HepG2 (cell line): ENCODE results near the gene IFRD1. TPM values are rescaled to one million over a fixed set of nuclear protein-coding genes. Genes with fewer than 3 reads are reported as not detected.

ENCODE experiments used
- HDAC2 ChIP-seq: sonication (generic); formaldehyde crosslinking; IDR thresholded peaks from 2 replicates; pipeline ENCODE4 v1.4.0; 2020; ENCODE audit warnings: missing genetic modification reagents
- KLF16 ChIP-seq, 2 experiments: sonication (generic) in 1 of 2; formaldehyde crosslinking in 1 of 2; IDR thresholded peaks; 2 replicates each; pipeline versions ENCODE4 v1.6.1 to v1.8.0; 2016 to 2023; ENCODE audit warnings: missing genetic modification reagents in 2 of 2, missing compliant biosample characterization in 1 of 2
- KMT2A ChIP-seq: sonication (generic); formaldehyde crosslinking; IDR thresholded peaks from 2 replicates; pipeline ENCODE4 v1.4.0; 2020; ENCODE audit warnings: missing genetic modification reagents
- MAZ ChIP-seq, 2 experiments: sonication (generic) in 1 of 2; formaldehyde crosslinking in 1 of 2; IDR thresholded peaks; 2 replicates each; pipeline versions ENCODE4 v1.5.0 to v1.6.1; 2012 to 2020; ENCODE audit warnings: low read depth in 2 of 2, mild to moderate bottlenecking in 2 of 2, borderline replicate concordance in 1 of 2, improper control_type of control experiment in 1 of 2, low read length in 1 of 2, missing genetic modification reagents in 1 of 2, moderate library complexity in 1 of 2
- MXI1 ChIP-seq: IDR thresholded peaks from 3 replicates; pipeline ENCODE4 v1.6.1; 2012; ENCODE audit warnings: low read depth, low read length, inconsistent platforms, borderline replicate concordance
- MZF1 ChIP-seq: sonication (generic); formaldehyde crosslinking; IDR thresholded peaks from 2 replicates; pipeline ENCODE4 v1.8.1; 2023; ENCODE audit warnings: mild to moderate bottlenecking, missing genetic modification reagents, borderline replicate concordance
- SOX13 ChIP-seq, 3 experiments: fragments of 450-650 bp in 1 of 3; sonication (generic) in 1 of 3; formaldehyde crosslinking in 1 of 3; IDR thresholded peaks in 2 of 3; conservative IDR thresholded peaks in 1 of 3; 2 replicates each; pipeline versions ENCODE4 v1.5.0 to v1.6.1; 2016 to 2020; ENCODE audit warnings: antibody characterized with exemption in 1 of 3, mild to moderate bottlenecking in 1 of 3, missing compliant biosample characterization in 1 of 3, missing genetic modification reagents in 1 of 3, moderate library complexity in 1 of 3
- ZNF274 ChIP-seq: sonication (generic); formaldehyde crosslinking; IDR thresholded peaks from 2 replicates; pipeline ENCODE4 v1.5.1; 2020; ENCODE audit warnings: mild to moderate bottlenecking, missing genetic modification reagents
- polyA plus RNA-seq, 8 experiments: library from polyadenylated mRNA; depleted of rRNA in 3 of 8; stranded (reverse) in 7 of 8; unstranded in 1 of 8; fragments of >200 nt; fragmentation: Illumina TruSeq in 4 of 8; extraction: Trizol in 4 of 8; gene quantifications; 2 replicates each; pipeline versions ENCODE4 v1.2.1 to v1.2.3, GENCODE V29; 2011 to 2016; ENCODE audit warnings: low read depth in 4 of 8, missing spikeins in 1 of 8, mixed read lengths in 1 of 8; ENCODE audit not compliant: insufficient read depth in 1 of 8
- total RNA-seq, 5 experiments: library from RNA; depleted of rRNA; stranded (reverse); fragments of >200 nt; fragmentation: Illumina TruSeq; extraction: Trizol; gene quantifications; 2 replicates each; pipeline ENCODE4 v1.2.3, GENCODE V29; 2016; ENCODE audit warnings: low read depth in 1 of 5
- TF ChIP-seq, protein P1 (sequence below): sonication (generic); formaldehyde crosslinking; IDR thresholded peaks from 2 replicates; pipeline ENCODE4 v1.5.0; 2020; ENCODE audit warnings: mild to moderate bottlenecking, missing genetic modification reagents, borderline replicate concordance
- TF ChIP-seq, protein P2 (sequence below): sonication (generic); formaldehyde crosslinking; IDR thresholded peaks from 2 replicates; pipeline ENCODE4 v1.4.0; 2020; ENCODE audit warnings: missing genetic modification reagents
- TF ChIP-seq, protein P3 (sequence below): sonication (generic); formaldehyde crosslinking; IDR thresholded peaks from 2 replicates; pipeline ENCODE4 v1.9.0; 2022; ENCODE audit warnings: missing genetic modification reagents, mild to moderate bottlenecking, borderline replicate concordance
- TF ChIP-seq, protein P4 (sequence below): sonication (generic); formaldehyde crosslinking; IDR thresholded peaks from 2 replicates; pipeline ENCODE4 v1.9.0; 2021; ENCODE audit warnings: mild to moderate bottlenecking, missing genetic modification reagents

The IFRD1 gene
- total and polyA plus RNA-seq, 2 of the 13 experiments (the other 11 are each of a cell fraction or from before 2014, with no cell fraction given) = 50.9 to 55.5 TPM

DNA sequence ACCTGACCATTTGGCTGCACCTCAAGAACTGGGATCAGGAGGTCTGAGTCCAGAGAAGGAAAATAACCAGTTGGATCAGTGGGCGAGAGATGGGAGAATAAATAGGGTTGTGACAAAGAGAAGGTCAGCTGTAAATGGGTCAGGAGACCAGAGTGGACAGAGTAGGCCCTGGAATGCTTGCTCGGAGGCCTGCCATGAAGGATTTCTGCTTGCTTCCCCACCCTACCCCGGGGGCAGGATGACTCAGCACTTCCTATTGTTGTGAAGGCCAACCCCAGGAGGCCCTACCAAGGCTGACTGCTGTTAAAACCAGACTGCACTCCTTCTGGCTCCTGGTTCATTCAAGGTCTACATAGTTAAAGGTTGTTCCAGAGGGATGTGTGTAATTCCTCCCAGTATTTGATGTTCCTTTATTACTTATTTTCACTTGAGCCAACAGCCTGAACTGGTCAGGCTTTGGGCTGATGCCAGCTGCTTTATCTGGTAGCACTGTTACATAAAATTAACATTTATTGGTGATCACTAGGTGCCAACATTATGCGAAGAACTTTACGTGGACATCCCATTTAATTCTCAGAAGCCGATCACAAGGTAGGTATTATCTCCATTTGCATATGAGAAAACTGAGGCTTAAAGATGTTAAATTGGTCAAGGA, 27.3 kb upstream of the IFRD1 start (continued):
- TF ChIP-seq ZNF274 (CRISPR knock-in tag) (no peak), MAZ (IDR thresholded peaks at IDR 0.05; ENCODE audit: borderline replicate concordance, low read depth, low read length) (peak; percentile 56; the same call in 1 of the 2 replicates), MAZ (CRISPR knock-in tag; IDR thresholded peaks at IDR 0.05; ENCODE audit: low read depth) (no peak), MZF1 (CRISPR knock-in tag) (no peak), SOX13 (IDR thresholded peaks at IDR 0.05) (peak; percentile 89), SOX13 (CRISPR knock-in tag; conservative IDR thresholded peaks at IDR 0.05 in 1 of 2, IDR thresholded peaks at IDR 0.05 in 1 of 2) (peak in 1 of 2 experiments; percentile 96; a peak in 2 of 4 replicates), KLF16 (CRISPR knock-in tag; IDR thresholded peaks at IDR 0.05) (peak in 1 of 2 experiments; percentile 48; a peak in 1 of 4 replicates), KMT2A (CRISPR knock-in tag) (no peak), HDAC2 (CRISPR knock-in tag) (peak; percentile 71), MXI1 (peak; percentile 61; the same call in 1 of the 3 replicates)
- TF ChIP-seq, protein P1, sequence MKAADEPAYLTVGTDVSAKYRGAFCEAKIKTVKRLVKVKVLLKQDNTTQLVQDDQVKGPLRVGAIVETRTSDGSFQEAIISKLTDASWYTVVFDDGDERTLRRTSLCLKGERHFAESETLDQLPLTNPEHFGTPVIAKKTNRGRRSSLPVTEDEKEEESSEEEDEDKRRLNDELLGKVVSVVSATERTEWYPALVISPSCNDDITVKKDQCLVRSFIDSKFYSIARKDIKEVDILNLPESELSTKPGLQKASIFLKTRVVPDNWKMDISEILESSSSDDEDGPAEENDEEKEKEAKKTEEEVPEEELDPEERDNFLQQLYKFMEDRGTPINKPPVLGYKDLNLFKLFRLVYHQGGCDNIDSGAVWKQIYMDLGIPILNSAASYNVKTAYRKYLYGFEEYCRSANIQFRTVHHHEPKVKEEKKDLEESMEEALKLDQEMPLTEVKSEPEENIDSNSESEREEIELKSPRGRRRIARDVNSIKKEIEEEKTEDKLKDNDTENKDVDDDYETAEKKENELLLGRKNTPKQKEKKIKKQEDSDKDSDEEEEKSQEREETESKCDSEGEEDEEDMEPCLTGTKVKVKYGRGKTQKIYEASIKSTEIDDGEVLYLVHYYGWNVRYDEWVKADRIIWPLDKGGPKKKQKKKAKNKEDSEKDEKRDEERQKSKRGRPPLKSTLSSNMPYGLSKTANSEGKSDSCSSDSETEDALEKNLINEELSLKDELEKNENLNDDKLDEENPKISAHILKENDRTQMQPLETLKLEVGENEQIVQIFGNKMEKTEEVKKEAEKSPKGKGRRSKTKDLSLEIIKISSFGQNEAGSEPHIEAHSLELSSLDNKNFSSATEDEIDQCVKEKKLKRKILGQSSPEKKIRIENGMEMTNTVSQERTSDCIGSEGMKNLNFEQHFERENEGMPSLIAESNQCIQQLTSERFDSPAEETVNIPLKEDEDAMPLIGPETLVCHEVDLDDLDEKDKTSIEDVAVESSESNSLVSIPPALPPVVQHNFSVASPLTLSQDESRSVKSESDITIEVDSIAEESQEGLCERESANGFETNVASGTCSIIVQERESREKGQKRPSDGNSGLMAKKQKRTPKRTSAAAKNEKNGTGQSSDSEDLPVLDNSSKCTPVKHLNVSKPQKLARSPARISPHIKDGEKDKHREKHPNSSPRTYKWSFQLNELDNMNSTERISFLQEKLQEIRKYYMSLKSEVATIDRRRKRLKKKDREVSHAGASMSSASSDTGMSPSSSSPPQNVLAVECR (CRISPR knock-in tag) = peak; percentile 52; the same call in 1 of the 2 replicates
- TF ChIP-seq, protein P2, sequence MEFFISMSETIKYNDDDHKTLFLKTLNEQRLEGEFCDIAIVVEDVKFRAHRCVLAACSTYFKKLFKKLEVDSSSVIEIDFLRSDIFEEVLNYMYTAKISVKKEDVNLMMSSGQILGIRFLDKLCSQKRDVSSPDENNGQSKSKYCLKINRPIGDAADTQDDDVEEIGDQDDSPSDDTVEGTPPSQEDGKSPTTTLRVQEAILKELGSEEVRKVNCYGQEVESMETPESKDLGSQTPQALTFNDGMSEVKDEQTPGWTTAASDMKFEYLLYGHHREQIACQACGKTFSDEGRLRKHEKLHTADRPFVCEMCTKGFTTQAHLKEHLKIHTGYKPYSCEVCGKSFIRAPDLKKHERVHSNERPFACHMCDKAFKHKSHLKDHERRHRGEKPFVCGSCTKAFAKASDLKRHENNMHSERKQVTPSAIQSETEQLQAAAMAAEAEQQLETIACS = no peak
- TF ChIP-seq, protein P3, sequence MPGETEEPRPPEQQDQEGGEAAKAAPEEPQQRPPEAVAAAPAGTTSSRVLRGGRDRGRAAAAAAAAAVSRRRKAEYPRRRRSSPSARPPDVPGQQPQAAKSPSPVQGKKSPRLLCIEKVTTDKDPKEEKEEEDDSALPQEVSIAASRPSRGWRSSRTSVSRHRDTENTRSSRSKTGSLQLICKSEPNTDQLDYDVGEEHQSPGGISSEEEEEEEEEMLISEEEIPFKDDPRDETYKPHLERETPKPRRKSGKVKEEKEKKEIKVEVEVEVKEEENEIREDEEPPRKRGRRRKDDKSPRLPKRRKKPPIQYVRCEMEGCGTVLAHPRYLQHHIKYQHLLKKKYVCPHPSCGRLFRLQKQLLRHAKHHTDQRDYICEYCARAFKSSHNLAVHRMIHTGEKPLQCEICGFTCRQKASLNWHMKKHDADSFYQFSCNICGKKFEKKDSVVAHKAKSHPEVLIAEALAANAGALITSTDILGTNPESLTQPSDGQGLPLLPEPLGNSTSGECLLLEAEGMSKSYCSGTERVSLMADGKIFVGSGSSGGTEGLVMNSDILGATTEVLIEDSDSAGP (CRISPR knock-in tag) = 0 out of 2 replicates have a peak, but pooled peaks have one; percentile 16
- TF ChIP-seq, protein P4, sequence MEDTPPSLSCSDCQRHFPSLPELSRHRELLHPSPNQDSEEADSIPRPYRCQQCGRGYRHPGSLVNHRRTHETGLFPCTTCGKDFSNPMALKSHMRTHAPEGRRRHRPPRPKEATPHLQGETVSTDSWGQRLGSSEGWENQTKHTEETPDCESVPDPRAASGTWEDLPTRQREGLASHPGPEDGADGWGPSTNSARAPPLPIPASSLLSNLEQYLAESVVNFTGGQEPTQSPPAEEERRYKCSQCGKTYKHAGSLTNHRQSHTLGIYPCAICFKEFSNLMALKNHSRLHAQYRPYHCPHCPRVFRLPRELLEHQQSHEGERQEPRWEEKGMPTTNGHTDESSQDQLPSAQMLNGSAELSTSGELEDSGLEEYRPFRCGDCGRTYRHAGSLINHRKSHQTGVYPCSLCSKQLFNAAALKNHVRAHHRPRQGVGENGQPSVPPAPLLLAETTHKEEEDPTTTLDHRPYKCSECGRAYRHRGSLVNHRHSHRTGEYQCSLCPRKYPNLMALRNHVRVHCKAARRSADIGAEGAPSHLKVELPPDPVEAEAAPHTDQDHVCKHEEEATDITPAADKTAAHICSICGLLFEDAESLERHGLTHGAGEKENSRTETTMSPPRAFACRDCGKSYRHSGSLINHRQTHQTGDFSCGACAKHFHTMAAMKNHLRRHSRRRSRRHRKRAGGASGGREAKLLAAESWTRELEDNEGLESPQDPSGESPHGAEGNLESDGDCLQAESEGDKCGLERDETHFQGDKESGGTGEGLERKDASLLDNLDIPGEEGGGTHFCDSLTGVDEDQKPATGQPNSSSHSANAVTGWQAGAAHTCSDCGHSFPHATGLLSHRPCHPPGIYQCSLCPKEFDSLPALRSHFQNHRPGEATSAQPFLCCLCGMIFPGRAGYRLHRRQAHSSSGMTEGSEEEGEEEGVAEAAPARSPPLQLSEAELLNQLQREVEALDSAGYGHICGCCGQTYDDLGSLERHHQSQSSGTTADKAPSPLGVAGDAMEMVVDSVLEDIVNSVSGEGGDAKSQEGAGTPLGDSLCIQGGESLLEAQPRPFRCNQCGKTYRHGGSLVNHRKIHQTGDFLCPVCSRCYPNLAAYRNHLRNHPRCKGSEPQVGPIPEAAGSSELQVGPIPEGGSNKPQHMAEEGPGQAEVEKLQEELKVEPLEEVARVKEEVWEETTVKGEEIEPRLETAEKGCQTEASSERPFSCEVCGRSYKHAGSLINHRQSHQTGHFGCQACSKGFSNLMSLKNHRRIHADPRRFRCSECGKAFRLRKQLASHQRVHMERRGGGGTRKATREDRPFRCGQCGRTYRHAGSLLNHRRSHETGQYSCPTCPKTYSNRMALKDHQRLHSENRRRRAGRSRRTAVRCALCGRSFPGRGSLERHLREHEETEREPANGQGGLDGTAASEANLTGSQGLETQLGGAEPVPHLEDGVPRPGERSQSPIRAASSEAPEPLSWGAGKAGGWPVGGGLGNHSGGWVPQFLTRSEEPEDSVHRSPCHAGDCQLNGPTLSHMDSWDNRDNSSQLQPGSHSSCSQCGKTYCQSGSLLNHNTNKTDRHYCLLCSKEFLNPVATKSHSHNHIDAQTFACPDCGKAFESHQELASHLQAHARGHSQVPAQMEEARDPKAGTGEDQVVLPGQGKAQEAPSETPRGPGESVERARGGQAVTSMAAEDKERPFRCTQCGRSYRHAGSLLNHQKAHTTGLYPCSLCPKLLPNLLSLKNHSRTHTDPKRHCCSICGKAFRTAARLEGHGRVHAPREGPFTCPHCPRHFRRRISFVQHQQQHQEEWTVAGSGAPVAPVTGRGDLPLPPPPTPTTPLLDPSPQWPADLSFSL (CRISPR knock-in tag) = no peak
